Thyroid gland (tissue), 4 donors: Measurements from ENCODE around the gene IQGAP2.

Experiments
- POLR2A ChIP-seq, 2 donors: fragments of 450-650 bp; IDR thresholded peaks; one replicate each; pipeline ENCODE4 v1.6.1; 2017; ENCODE audit warnings: antibody characterized with exemption in 2 of 2, mild to moderate bottlenecking in 2 of 2, moderate library complexity in 1 of 2
- TF ChIP-seq, protein P1 (sequence below), 6 experiments: fragments of 200-600 bp in 3 of 6; fragments of 450-650 bp in 3 of 6; sonication (generic) in 3 of 6; IDR thresholded peaks; one replicate each; pipeline ENCODE4 v1.5.1; 2016 to 2019; ENCODE audit warnings: antibody characterized with exemption in 6 of 6, mild to moderate bottlenecking in 2 of 6, inconsistent platforms in 1 of 6, moderate library complexity in 1 of 6

DNA sequence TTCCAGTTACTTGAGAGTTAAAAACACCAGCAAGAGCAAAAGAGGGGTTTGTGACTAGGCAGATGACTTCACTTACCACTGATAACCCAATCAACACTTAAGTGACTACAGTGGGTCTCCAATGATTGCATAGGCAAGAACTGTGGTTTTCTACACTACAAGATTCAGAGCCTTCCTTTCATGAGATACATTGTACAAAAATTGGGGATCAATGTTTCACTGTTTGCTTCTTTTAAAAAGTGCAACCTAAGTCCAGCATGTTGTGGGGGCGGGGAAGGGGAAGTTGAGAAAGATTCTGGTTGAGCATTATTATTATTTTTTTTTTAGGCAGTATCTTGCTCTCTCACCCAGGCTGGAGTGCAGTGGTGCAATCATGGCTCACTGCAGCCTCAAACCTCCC lies 3.6 kb downstream of the IQGAP2 start:
- TF ChIP-seq, protein P1, sequence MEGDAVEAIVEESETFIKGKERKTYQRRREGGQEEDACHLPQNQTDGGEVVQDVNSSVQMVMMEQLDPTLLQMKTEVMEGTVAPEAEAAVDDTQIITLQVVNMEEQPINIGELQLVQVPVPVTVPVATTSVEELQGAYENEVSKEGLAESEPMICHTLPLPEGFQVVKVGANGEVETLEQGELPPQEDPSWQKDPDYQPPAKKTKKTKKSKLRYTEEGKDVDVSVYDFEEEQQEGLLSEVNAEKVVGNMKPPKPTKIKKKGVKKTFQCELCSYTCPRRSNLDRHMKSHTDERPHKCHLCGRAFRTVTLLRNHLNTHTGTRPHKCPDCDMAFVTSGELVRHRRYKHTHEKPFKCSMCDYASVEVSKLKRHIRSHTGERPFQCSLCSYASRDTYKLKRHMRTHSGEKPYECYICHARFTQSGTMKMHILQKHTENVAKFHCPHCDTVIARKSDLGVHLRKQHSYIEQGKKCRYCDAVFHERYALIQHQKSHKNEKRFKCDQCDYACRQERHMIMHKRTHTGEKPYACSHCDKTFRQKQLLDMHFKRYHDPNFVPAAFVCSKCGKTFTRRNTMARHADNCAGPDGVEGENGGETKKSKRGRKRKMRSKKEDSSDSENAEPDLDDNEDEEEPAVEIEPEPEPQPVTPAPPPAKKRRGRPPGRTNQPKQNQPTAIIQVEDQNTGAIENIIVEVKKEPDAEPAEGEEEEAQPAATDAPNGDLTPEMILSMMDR (IDR thresholded peaks at IDR 0.05), result no peak
- TF ChIP-seq POLR2A (IDR thresholded peaks at IDR 0.05), result no peak
